HL-60 (cell line): Measurements from ENCODE around the gene TLCD2.

Experiments used
- CTCF ChIP-seq: IDR thresholded peaks from one replicate; pipeline ENCODE4 v1.5.1; 2011; ENCODE audit warnings: low read length, control low read depth, inconsistent platforms; ENCODE audit not compliant: insufficient read depth
- POLR2AphosphoS5 ChIP-seq: IDR thresholded peaks from 2 replicates; pipeline ENCODE4 v1.6.1; 2012; ENCODE audit warnings: low read depth
- REST ChIP-seq: IDR thresholded peaks from 2 replicates; pipeline ENCODE4 v1.6.1; 2012; ENCODE audit warnings: low read depth; ENCODE audit not compliant: insufficient replicate concordance

- TF ChIP-seq CTCF (no peak), REST (no peak), POLR2AphosphoS5 (no peak)
Measured at GRCh38 chr17:1718362-1719165, 8.4 kb upstream of the TLCD2 start.
